ENCODE measurements around the gene GRID1.
"Not testable (repeated sequence)": the region's sequence is repeated elsewhere in the genome, so short reads cannot be mapped to it uniquely, and the experiment has no call there.

Gene GRID1

DNA sequence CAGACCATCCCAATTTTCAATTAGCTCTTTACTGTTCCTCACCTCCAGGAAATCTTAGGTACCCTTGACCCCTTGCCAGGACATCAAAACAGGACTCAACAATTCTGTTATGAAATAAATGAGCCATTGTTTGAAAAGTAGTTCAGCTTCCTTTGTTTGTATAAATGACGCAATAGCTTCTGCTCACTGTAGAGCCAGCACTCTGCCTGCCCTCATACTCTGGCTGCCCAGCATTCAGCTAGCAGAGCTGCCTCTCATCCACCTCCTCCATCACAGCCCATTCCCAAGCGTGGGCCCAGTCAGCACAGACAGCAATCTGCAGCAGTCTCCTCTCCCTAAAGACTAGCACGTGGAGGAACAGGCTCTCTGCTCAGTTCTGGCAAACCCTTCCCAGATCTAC is 478.6 kb downstream of the GRID1 start:
- DNase-seq: peak; percentile 41

DNA sequence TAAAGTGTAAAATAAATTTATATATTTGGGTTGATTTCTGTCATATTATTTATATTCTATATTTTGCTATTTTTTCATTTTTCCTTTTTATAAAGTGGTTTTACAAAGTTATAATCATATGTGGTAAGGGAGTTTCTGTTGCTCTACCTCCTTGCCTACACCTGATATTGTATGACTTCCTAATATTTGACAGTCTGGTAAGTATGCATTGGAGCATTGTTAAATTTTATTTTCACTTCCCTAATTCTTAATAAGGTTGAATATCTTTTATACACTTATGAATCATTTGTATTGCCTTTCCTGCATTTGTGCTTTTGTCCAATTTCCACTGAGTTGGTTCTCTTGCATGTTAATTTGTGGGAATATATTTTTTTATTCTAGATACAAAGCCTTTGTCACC is 492.4 kb downstream of the GRID1 start:
- DNase-seq: no peak

DNA sequence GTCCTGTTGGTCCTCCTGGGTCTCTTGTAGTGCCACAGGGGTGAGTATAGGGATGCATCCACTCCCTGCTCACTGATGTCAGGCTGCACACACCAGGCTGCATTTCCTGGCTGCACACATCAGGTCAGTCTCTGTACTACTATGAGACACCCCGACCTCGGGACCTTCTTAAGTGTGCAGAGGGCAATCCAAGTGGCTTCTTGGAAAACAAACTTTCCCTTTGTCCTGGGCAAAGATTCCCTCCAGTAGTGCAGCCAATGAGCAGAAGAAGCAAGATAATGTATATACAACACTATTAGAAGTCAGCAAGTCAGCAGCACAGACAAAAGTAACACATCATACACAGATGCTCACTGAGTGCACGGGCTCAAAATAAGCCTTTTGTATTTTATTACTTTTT is 493.5 kb downstream of the GRID1 start:
- DNase-seq: no peak

DNA sequence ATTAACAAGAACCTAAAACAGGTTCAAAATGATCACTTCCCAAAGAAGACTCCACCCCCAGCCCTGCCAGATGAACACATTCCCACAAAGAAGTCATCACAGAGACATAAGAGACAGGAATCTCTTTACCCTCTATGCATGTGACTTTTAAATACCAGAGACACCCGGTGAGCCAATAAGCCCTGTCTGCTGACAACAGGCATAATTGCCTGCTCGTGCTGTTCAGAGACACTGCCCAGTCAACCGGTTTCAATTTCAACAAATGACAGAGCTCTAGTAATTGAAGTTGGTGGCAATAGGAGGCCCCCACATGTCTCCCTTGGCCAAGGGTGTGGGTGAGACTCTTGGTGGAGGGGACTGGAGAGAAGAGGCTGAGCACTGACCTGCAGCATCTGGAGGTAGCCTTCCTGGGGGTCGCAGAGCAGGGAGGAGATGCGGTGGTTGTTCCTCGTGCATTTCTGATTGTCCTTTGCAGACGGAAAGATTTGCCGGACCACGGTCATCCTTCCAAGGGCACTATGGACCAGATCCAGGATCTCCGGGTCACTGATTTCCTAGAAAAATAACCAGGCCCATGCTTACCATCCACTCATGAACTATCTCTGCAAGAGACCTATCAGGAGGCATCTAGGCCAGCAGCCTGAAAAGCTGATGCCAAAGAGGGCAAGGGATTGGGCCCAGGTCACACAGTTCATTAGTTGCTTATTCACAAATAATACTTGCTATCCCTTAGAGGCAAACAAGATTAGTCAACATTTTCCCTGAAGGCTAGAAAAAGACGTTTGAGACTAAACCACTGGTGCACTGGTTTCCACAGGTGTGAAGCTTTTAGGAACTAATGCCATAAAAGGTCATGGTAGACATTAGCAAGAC is 497.7 kb downstream of the GRID1 start:
- DNase-seq: no peak

DNA sequence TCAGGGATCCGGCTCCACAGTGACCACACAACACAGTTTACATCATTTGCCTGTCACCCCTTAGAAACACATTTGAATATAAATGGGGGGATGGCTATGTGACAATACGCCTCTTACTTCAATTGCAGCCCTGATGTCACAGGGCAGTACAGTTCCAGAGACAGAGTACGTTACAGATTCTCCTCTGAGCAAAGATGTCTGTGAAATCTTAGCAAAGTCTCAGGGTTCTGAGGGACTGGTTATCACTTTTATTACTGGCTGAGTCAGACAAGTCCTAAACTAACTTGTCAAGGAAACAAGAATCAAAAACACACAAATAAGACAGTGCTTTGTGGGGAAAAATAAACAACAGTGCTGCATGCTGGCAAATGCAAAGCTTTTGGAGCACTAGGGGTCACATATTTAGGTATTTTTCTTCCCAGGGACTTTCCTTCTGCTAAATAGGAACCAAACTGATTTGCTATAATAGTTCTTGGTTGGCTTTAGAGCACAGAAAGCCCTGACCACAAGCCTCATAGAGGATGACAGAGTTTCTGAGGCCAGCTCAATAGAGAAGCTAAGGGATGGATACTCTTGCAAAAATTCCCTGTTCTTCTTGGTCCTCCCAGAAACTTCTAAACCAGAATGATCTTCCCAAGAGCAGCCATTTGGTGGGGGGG is 501.6 kb downstream of the GRID1 start:
- DNase-seq: no peak

DNA sequence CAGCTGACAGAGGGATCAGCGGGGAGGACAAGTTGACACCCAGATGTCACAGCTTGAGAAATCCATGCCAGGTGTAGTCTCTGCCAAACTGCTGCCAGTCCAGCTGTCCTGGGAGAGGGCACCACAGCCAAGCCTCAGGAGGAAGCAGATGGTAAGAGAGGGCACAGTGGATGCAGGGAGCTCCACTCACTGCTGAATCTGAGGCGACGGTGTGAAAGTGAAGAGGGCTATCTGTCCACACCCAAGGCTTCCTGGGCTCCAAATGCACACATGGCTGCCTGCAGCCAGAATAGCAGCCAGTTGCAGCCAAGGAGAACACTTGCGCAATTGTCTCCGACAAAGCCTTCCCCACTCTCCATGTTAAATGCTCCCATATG is 502.4 kb downstream of the GRID1 start:
- DNase-seq: no peak

DNA sequence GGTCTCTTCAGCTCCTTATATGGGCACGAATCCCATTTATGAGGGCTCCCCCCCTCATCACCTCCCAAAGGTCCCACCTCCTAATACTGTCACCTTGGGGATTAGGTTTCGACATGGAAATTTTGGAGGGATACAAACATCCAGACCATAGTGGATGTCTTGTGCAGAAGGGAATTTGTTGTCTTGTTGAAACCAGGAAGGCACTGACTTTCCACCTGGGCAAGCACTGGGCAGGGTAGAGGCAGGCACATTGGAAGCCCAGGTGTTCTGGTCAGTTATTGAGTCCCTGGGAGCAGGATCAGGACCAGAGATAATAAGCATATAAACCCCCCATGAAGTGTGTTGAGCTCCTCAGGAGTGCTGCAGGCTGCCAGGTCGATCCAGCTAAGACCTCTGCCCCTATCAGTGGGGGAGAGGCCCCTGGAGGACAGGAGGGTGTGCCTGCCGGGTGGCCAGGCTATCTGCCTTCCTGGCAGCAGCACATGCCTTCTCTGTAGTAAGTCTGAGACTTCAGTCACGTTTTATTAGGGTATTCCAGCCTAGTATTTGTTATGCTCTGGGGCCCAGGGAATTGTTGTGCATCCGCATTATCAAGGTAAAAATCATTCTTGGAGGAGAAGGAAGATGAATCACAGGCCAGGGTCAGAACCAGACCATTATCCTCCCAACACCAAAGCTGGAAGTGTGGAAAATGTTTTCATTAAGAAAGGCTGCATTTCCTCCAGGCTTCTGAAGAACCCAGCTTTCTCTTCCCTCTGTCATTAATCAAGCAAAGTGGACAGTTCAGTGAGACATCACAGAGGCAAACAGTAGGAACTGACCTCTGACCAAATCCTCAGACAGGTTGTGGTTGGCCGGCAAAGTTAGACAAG is 503.1 kb downstream of the GRID1 start:
- DNase-seq: no peak

DNA sequence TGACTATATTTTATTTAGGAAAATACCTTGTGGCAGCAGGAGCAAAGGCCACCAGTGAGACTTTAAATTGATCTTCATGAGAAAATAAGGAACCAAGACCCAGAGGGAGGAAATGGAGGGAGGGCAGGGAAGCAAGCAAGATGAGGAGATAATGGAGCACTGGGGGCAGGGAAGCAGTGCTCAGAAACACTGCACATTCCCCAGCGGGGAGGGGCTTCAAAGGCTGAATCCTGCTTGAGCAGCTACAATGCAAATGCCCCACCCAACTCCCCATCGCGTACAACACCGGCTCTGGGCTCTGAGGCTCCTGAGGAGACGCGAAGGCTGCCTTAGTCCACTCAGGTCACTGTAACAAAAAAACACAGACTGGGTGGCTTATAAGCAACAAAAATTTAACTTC is 503.8 kb downstream of the GRID1 start:
- no peak for DNase-seq

DNA sequence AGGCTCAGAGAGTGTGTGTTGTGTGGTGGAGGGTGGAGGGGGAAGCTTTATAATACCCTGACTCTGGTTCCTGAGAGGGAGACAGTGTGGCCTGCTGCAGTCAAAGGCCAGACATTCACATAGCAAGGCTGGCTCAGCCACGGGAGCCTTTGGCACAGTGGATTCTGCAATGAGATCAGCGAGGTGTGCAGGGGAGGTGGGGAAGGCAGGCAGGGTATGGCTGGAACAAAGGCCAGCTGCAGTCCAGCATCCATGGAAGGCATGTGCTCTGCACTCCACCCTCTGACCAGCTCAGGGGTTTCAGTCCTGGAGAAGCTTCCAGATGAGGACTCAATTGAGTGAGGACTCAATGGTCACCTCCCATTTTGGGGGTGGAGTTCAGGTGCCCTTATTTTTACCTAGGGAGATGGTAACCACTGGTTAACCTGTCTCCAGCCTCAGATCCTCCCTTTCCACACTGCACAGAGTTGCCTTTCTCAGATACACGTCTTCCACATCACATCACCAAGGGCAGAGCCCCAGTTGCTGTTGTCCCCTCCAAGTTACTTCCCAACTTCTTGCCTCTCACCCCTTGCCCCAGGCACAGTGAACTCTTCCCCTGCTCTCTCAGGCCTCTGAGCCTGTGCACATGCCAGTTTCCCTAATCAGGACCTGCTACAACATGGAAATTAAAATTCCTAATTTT is 504.9 kb downstream of the GRID1 start:
- no peak for DNase-seq

DNA sequence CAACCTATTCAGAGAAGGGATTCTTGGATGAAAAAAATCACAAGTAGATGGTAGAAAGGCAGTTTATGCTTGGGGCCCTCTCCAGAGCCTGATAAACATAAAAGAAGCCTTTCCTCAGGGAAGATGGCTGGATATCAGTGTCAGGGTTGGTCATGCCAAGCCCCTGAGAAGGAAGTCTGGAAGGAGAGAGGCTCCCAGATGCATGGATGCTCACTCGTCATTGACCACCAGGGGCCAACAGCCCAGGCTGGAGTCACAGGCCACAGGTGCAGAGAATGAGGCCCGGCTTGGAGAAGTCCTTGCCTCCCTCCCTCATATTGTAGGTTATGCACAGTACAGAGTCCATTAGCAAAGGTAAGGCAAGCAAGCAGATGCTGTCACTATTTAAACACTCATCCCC is 506.7 kb downstream of the GRID1 start:
- DNase-seq: no peak

DNA sequence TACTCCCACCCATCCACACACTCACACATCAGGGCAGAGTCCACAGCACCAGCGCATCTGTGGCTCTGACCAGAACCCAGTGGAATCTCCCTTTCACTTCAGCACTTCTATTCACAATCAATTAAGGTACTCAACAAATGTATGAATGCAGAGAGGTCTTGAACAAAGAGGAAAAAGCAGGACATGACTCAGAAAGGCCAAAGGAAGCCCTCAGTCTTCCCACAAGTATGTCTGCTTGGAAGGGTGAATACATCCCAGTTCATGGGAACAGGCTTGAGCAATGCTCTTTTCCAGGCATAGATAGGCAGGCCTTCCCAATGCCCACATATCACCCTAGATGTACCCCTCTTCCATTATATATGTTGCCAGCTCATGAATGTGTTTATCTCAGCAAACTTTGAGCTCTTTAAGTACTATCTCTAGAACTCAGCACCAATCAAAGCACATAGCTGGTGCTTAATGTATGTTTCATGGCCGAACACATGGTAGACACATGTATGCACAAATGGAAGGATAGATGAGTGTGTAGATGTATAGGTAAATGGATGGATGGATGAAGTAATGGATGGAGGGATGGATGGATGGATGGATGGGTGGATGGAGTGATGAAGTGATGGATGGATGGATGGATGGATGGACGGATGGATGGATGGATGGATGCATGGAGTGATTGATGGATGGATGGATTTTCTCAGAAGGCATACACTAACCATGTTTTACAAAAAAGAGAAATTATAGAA is 507.6 kb downstream of the GRID1 start:
- DNase-seq: no peak

DNA sequence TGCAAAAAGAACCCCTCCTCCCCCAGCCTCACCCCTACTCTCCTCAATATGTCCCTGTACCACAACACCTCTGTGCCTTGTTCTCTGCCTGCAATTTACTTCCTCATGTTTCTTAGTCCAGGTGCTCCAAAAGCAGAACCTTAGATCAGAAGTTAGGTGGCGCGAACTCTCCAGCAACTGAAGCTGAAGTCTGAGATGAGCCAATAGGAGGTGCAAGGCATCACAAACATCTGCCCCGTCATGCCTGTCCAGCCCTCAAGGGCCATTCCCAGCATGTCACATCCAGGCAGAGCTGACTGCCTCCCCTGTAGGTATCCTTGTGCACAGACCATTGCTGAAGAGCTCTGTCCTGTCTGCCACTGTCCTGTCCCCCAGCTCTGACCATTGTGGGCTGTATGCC is 508.8 kb downstream of the GRID1 start:
- DNase-seq: no peak

DNA sequence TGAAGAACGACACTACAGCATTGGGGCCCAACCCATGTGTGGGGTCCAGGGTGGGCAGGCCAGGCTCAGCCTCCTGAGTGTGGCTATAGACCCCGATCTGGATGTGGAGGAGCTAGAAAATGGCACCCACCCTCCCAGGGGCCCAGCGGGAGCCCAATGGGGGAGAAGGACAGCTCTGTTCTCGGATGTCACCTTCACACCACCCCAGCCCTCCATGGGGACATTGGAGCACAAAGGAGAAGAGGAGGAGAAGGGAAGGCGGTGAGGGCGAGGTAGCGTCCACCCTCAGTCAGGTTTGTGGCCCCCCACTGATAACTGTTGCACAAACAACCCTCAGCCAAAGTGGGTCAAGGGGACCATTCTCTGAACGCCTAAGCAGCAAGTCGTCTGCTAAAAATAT is 509.3 kb downstream of the GRID1 start:
- DNase-seq: no peak

DNA sequence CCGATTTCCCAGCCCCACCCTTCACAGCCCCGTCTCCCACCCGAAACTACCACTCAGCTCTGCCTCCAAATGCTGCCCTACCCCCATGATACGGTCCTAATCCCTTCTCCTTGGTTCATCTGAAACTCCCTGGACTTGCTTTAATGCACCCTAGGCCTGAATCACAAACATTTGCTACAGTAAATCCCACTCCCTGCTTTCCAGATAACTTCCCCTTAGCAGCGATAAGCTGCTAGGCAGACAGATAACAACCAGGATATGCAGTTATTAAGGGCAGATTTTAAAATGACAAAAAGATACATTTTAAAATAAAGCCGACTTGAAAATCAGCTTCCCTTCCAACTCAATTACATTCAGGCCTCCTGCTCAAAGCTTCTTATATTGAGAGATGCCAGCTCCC is 514.7 kb downstream of the GRID1 start:
- DNase-seq: no peak

DNA sequence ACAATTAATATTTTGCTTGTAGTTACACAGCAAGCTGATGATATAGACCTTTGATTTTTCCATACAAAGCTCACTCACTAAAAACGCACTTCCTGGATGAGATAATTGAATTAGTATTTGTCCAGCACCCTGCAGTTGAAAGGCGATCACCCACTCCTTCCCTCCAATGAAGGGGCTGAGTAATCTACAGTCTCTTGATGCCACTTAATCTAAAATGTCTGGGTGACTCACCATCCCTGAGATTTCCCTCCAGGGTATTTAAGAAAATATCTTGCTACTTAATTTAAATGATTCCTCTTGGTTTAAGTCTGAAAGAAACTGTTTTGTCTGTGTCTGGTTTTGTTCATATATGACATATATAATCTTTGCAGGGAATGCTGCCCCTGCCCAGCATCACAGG is 515.3 kb downstream of the GRID1 start:
- peak; percentile 2 for DNase-seq

DNA sequence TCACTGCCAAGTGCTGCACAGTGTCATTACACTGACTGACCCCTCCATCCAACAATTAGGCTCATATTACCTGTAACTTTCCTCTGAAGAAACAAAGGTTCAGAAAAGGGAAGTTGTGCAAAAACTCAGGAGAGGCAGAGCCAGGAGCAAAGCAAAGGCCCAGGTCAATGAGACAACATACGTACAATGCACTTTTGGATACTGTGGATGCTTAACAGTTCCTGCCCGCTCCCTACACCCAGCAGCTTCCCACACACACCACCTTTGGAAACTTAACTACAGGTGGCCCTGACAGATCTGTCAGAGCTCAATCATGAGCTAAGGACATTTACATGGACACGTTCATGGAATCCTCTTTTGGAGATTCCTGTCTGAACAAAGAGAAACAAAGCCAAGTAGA is 515.9 kb downstream of the GRID1 start:
- DNase-seq: no peak

DNA sequence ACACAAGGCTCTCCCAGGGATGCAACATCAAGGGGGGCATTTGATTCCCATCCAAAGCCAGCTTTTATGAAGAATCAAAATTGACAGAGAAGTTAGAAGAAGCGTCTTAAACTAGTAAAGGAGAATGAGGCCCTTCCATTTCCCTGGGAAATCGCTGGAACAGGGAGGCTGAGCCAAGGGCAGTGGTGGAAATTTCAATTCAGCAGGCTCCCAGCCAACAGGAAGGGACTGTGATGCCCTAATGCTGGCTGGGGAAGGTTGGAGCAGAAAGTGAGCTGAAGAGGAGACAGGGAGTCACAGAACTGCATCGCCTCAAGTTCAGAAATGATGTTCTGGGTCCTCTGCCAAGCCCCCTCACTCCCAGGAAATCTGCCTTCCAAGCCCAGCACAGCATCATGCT is 517.3 kb downstream of the GRID1 start:
- no peak for DNase-seq

DNA sequence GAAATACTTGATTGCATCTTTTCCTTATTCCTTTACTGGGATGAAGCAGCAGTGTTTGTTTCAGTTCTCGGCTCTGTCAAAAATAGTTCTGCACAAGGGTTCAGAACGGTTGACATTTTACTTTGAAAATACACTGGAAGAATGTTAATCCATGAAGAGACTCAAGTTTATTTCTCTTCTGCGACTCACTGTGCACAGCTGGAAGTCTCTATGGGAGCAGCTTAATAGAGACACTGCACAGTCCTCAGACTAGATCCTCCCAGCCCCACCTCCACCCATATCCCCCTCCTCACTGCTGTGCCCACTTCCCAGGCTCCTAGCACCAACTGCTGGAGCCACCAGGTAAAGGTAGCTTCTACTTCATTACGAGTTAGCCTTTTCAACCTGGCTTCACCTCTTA is 517.8 kb downstream of the GRID1 start:
- DNase-seq: no peak

DNA sequence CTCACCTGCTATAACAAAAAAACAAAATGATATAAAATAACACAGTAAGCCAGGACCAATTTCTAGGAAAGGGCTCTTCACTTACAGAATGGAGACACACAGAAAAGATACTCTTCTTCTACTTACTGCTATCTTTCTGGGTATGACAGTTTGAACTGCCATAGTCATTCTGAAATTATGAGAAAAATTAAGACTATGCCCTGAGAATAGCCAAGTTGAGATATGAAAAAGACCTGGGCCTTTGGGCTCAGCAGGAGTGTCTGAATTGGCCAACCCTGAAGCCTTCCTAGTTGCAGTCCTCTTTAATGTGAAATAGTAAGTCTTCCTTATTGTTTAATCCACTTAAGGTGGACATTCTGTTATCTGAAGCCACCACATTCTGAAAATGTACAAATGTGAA is 519.5 kb downstream of the GRID1 start:
- DNase-seq: no peak

DNA sequence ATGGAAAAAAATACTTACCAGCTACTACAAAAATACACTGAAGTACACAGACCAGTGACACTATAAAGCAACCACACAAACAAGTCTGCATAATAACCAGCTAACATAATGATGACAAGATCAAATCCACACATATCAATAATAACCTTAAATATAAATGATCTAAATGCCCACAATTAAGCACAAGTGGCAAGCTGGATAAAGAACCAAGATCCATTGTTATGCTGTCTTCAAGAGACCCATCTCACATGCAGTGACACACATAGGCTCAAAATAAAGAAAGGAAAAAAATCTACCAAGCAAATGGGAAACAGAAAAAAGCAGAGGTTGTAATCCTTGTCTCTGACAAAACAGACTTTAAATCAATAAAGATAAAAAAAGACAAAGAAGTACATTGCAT is 527.9 kb downstream of the GRID1 start:
- not testable (repeated sequence) for DNase-seq

DNA sequence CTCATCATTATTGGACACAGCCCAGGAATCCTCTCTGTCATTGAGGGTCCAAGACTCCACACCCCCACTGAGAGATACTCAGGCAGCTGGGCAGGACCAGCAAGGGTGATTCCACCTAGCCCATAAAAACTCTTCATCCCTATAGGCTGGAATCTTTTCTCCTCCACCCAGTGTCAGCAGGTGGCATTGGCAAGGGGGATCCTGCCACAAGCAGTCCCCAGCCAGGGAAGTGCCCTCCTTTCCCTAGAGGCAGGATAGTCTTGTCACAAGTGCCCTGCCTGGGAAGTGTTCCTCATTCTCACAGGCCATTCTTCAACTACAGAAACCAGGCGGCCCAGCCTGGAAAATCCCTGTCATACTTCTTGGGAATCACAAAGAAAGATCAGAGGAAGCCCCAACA is 533.6 kb downstream of the GRID1 start:
- no peak for DNase-seq

DNA sequence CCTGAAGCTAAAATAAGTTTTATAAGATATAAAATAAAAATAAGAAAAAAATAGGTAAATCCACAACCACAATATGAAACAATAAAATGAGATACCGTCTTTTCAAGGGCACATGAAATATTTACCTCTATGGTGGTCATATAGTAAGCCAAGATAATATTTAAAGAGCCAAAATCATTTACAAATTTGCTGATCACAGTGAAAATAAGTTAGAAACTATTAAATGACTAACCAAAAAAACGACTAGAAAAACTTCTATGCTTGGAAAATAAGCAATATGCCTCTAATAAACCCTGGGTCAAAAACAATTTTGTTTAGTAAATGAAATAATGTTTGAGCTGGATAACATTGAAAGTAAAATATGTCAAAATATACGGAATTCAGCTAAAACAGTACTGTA is 535.2 kb downstream of the GRID1 start:
- DNase-seq: no peak

All from NCI-H510A treated with DMSO at 0.1 percent for 48 hours (cell line).